ENCODE results near the gene CNIH1.

GRCh38 chr14:54395284-54395683 lies 45.9 kb downstream of the CNIH1 start:
- TF ChIP-seq, protein P1, sequence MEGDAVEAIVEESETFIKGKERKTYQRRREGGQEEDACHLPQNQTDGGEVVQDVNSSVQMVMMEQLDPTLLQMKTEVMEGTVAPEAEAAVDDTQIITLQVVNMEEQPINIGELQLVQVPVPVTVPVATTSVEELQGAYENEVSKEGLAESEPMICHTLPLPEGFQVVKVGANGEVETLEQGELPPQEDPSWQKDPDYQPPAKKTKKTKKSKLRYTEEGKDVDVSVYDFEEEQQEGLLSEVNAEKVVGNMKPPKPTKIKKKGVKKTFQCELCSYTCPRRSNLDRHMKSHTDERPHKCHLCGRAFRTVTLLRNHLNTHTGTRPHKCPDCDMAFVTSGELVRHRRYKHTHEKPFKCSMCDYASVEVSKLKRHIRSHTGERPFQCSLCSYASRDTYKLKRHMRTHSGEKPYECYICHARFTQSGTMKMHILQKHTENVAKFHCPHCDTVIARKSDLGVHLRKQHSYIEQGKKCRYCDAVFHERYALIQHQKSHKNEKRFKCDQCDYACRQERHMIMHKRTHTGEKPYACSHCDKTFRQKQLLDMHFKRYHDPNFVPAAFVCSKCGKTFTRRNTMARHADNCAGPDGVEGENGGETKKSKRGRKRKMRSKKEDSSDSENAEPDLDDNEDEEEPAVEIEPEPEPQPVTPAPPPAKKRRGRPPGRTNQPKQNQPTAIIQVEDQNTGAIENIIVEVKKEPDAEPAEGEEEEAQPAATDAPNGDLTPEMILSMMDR (IDR thresholded peaks at IDR 0.05): no peak
- no peak for TF ChIP-seq POLR2A (IDR thresholded peaks at IDR 0.05)
- TF ChIP-seq EP300 (IDR thresholded peaks at IDR 0.05): no peak
